Stimulated activated CD8-positive, alpha-beta memory T cell treated with anti-CD3 and anti-CD28 coated beads, Interleukin-15, amount 100 ng/mL, for 4 hours (primary cell): Measurements from ENCODE around the gene WHRN.

Experiments used
- DNase-seq, 2 donors: peaks; one replicate each; pipeline ENCODE4 v3.0.0-alpha.2; 2020; ENCODE audit warnings: low read depth in 2 of 2

The WHRN gene

GRCh38 chr9:114449236-114449635 is 56.0 kb downstream of the WHRN start:
- no peak for DNase-seq

- DNase-seq, result no peak
Measured at GRCh38 chr9:114448706-114449105, 56.6 kb downstream of the WHRN start.

DNA sequence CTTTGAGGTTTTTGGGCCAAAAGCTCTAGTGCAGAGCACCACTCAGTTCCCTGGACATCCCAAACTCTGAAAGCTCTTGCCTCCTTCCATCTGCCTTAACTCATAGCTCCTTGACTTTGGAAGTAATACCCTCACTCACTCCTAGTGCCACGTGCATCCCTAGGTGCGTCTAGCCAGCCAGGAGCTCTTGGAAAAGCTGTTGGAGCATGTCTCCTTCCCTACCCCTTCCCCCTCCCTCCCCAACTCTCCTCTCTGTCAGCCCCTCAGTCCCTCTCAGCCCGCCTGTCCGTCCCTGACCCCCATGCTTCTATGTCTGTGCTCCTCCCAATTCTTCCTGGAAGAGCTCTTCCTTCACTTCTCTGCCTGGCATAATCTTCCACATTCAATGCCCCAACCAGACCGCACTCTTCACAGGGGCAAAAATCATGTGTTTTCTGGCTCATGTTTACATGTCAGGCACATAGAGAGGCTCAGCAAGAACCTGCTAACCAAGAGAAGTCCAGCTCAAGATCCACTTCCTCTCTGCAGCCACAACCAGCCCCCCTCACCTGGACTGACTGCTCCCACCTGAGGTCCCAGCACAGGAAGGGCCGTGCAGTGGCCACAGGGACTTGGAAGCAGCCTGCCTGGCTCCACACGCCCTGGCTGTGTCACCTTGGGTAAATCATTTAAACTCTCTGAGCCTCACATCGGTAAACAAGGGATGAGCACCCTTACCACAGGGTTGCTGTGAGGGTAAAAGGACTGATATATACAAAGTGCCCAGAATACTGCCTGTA is 58.4 kb downstream of the WHRN start:
- no peak for DNase-seq

DNA sequence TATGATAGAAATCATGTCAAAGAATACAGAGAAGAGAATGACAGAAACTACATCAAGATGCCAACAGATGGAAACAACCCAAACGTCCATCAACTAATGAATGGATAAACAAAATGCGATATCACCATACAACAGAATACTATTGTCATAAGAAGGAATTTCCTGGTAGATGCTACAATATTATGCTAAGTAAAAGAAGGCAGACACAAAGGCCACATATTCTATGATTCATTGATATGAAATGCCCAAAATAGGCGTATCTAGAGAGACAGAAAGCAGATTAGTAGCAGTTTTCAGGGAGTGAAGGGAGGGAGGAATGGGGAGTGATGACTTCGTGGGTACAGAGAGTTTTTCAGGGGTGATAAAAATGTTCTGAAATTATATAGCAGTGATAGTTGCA is 59.2 kb downstream of the WHRN start:
- DNase-seq, result no peak

GRCh38 chr9:114445616-114446015 is 59.7 kb downstream of the WHRN start:
- DNase-seq, result no peak

DNA sequence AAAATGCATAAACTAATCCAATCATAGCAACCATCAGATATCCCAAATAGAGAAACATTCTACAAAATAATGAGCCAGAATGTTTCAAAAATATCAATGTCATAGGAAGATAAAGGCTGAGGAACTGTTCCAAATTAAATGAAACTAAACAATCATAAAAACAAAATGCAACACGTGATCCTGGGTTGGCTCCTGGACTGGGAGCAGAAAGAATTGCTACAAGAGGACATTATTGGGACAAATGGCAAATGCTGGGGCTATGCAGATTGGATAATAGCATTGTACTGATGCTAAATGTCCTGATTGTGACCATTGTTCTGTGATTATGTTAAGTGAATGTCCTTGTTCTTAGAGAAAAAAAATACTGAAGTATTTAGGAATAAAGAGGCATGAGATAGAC is 63.3 kb downstream of the WHRN start:
- no peak for DNase-seq

DNA sequence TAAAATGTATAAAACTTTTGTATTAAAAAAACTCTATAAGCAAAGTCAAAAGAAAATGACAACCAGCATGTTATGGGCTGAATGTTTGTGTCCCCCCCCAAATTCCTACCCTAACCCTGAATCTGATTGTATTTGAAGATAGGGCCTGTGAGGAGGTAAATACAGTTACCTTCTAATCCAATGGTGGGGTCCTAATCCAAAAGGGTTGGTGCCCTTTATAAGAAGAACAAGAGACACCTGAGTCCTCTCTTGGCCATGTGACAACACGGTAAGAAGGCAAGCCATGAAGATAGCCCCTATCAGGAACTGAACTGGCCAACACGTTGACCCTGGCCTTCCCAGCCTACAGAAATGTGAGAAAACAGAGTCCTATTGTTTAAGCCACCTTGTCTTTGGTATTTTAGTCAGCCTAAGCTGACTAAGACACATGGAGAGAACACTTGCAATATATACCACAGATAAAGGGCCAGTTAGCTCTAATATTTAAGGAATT is 67.8 kb downstream of the WHRN start:
- no peak for DNase-seq

GRCh38 chr9:114434878-114435311 is 70.4 kb downstream of the WHRN start:
- no peak for DNase-seq

- DNase-seq, result no peak
Measured at GRCh38 chr9:114433720-114434255, 71.5 kb downstream of the WHRN start.

- no peak for DNase-seq
Measured at GRCh38 chr9:114433086-114433485, 72.2 kb downstream of the WHRN start.

- DNase-seq, result no peak
Measured at GRCh38 chr9:114432323-114433067, 72.8 kb downstream of the WHRN start.

- DNase-seq, result no peak
Measured at GRCh38 chr9:114431770-114432169, 73.5 kb downstream of the WHRN start.

- DNase-seq, result no peak
Measured at GRCh38 chr9:114431003-114431402, 74.3 kb downstream of the WHRN start.

DNA sequence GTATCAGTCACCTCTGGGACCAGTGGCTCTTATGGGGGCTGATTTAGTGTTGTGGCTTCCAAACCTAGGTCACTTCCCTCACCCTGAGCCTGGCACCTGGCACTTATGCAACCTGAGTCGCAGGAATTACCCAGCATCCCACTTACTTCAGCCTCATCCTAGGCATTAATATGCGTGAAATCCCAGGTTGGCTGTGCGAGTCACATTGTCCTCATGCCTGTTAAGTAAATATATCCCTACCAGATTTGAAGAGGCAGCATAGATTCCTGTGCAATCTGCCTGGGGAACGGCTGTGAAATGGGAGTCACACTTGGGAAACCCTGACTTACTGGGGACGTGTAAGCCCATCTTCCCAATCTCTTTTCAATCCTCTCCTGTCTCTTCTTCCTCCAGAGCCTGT is 74.8 kb downstream of the WHRN start:
- no peak for DNase-seq

- no peak for DNase-seq
Measured at GRCh38 chr9:114429488-114429887, 75.8 kb downstream of the WHRN start.

GRCh38 chr9:114428466-114428865 is 76.8 kb downstream of the WHRN start:
- no peak for DNase-seq

DNA sequence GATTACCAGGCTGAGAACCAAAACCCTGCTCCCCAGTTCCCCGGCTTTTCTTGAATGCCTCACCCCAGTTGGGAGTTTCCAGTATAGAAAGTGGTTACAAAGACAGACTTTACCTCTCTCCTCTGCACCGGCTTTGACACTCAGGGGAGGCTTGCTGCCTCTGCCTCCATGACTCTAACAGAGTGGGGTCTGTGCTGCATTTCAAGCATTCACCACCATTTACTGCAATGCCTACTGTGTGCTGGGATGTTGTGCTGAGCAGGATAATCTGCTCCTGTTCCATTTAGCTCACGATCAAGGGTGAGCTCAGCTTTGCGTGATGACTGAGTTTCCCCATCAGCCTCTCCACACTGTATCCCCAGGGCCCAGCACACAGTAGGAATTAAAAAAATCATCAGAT is 77.6 kb downstream of the WHRN start:
- no peak for DNase-seq

DNA sequence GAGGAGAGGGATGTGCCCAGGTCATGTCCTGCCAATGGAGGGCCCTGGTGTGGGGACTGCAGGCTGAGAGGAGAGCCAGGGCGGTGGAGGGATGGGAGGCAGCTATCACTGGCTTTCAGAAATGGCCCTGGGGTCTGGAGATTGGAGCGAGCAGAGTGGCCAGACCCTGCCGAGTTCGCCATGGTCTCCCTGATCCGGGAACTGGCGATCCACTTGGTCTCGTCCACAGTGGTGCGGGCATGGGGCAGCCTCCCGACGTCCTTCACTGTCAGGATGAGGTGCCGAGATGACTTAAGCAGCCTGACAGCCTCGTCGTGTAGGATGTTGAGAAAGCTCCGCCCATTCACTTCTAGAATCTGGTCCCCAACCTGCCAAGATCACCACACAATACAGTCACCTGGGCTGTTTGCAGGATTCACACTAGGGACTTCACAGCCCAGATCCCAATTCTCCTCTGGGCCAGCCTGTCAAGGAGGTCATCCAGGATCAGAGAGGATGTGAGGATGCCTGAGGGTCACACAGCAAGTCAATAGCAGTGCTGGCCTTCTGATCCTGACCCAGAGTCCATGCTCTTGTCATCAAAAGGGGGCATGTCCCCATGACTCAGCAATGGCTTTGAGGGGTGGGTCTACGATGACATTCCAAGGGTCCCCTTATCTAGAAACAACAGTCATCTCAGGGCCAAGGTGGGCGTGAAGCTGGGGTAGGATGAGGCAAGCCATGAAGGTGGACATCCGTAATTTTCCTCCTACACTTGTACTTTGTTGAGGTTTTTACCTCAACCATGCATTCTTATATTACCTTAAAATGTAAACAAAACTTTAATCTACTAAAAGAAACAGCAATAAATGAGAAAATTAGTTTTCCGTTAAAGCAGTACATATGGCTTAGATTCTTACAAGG is 79.0 kb downstream of the WHRN start:
- DNase-seq, result no peak

DNA sequence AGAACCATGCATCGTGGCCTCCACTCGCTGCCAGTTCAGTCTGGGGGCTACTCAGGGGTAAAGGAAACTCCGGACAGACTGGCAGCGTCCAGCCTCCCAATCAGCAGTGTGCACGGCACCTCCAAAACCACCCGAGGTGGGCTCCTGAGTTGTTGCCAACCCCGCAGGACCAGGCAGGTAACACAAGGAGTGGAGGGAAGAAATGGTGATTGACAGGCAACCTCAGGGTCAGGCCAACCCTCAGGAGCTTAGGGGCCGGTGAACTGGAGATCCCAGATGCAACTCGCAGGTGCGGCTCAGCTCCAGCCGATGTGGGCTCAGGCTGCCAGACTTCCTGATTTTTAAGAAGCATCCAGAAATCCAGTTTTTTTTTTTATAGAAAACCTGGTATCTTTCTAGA is 80.1 kb downstream of the WHRN start:
- DNase-seq, result no peak

DNA sequence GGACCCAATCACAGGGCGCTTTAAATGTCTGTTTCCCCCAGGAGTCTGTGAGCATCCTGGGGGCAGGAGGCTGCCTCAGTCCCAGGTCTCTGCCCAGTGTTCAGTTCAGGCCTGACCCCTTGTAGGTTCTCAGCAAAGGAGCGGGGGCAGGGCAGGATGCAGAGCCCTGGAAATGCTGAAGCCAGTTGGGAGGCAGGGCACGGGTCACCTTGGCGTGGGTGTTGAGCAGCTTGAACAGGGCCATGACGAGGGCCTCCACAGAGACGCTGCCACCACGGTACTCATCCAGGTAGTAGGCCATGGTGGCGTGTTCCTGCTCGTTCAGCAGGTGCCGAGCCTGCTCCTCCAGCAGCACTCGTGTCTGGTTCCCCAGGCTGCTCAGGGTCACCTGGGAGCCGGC is 81.1 kb downstream of the WHRN start:
- no peak for DNase-seq

DNA sequence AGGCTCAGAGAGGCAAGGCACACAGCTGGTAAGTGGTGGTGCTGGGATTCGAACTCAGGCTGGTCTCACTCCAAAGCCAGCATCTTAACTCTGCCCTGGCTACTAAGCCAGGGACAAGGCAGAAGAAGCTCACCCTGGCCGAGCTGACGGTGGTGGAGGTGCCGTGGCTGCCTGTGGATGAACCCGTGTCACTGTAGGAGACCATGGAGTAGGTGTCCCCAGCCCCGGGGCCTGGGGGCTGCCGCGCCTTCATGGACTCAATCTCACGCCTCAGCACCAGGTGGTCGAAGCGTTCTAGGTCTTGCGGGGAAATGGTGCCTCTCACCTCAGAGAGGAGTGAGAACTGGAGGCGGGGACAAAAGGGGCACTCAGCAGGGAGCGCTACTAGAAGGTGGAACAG is 82.1 kb downstream of the WHRN start:
- no peak for DNase-seq

DNA sequence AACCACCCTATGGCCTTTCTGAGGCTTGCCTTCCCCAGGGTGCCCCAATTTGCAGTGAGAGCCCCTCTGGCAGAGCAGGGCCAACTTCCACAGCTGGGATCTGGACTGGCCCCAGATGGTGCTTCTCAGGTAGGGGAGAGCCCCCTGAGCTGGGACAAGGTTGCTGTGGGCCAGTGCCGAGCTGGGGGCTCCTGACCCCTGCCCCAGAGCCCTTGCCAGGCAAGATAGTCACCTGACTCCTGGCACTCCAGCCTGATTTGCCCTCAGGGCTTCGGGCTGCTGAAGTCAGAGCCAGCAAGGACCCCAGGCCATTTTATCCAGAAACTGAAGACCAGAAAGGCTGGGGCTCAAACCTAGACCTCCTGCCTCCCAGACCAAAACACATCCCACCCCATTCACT is 84.1 kb downstream of the WHRN start:
- no peak for DNase-seq
